GM12878 (cell line): Measurements from ENCODE around the gene CCDC83. TPM values are rescaled to one million over a fixed set of nuclear protein-coding genes. Genes with fewer than 3 reads are reported as not detected.

Source experiments
- ATAC-seq: fragments of 200-7000 bp; cut with Tn5 transposase; 3 replicates; pipeline ENCODE4 v1.9.1; 2020; ENCODE audit warnings: mild to moderate bottlenecking, moderate library complexity
- BruUV-seq: library from RNA; stranded (reverse); fragments of 400-500 nt; replicated peaks from 2 replicates; lab custom pipeline; 2021; lab: Mats Ljungman, UMichigan
- CTCF ChIA-PET: fragments of 300-600 bp; sonication (Branson Sonifier 250); formaldehyde crosslinking; extraction: SDS; loops from one replicate; lab custom pipeline; 2021; ENCODE audit warnings: inconsistent platforms; lab: Yijun Ruan, JAX
- POLR2A ChIA-PET: fragments of 350-600 bp; formaldehyde crosslinking; extraction: SDS; loops from one replicate; lab custom pipeline; 2021; ENCODE audit warnings: inconsistent platforms; lab: Charles Lee
- RAD21 ChIA-PET: fragments of 300-600 bp; sonication (Branson Sonifier 250); formaldehyde crosslinking; loops from one replicate; lab custom pipeline; 2023; ENCODE audit warnings: antibody characterized with exemption; ENCODE audit not compliant: unreplicated experiment; lab: Charles Lee
- SMC1A ChIA-PET: fragments of 300-600 bp; sonication (Branson Sonifier 250); formaldehyde crosslinking; loops from one replicate; lab custom pipeline; 2023; ENCODE audit not compliant: unreplicated experiment, uncharacterized antibody; lab: Charles Lee
- DNase-seq: peaks from one replicate; pipeline ENCODE4 v3.0.0-alpha.2; 2011; ENCODE audit warnings: low read depth, low spot score
- FAIRE-seq: peaks from 3 replicates; lab custom pipeline; 2011; peaks lifted over from hg19 to GRCh38; lab: Jason Lieb, UNC
- H2AFZ ChIP-seq: 2 replicates; pipeline ENCODE4 v1.6.0; 2011; ENCODE audit warnings: low read depth, low read length, control low read depth; ENCODE audit not compliant: control insufficient read depth
- H3K27ac ChIP-seq: 2 replicates; pipeline ENCODE4 v1.5.1; 2011; ENCODE audit warnings: control low read depth; ENCODE audit not compliant: control insufficient read depth, insufficient read depth
- H3K27me3 ChIP-seq, 2 experiments: replicated peaks in 1 of 2; 2 replicates each; pipeline versions ENCODE4 v1.6.0 to v1.6.1; 2011; ENCODE audit warnings: low read length in 1 of 2; ENCODE audit not compliant: control insufficient read depth in 2 of 2, insufficient read depth in 2 of 2
- H3K36me3 ChIP-seq, 2 experiments: 2 replicates each; pipeline ENCODE4 v1.5.1; 2011; ENCODE audit warnings: low read length in 1 of 2; ENCODE audit not compliant: control insufficient read depth in 2 of 2, insufficient read depth in 2 of 2
- H3K4me1 ChIP-seq: 2 replicates; pipeline ENCODE4 v1.6.1; 2011; ENCODE audit warnings: mild to moderate bottlenecking, low read length, moderate library complexity, mixed read lengths; ENCODE audit not compliant: control insufficient read depth, insufficient read depth
- H3K4me2 ChIP-seq: 2 replicates; pipeline ENCODE4 v1.6.0; 2011; ENCODE audit warnings: control low read depth; ENCODE audit not compliant: control insufficient read depth, insufficient read depth
- H3K4me3 ChIP-seq: fragments of 200-600 bp; sonication (generic); 2 replicates; pipeline ENCODE4 v1.5.1; 2016
- H3K79me2 ChIP-seq: 2 replicates; pipeline ENCODE4 v1.6.0; 2011; ENCODE audit warnings: low read length; ENCODE audit not compliant: control insufficient read depth, insufficient read depth
- H3K9ac ChIP-seq: 2 replicates; pipeline ENCODE4 v1.8.0; 2011; ENCODE audit warnings: low read length, control low read depth, mixed read lengths; ENCODE audit not compliant: control insufficient read depth, insufficient read depth
- H3K9me3 ChIP-seq: replicated peaks from 3 replicates; pipeline ENCODE4 v1.5.1; 2011; ENCODE audit warnings: mild to moderate bottlenecking, low read length; ENCODE audit not compliant: control insufficient read depth, insufficient read depth
- H4K20me1 ChIP-seq: 2 replicates; pipeline ENCODE4 v1.6.0; 2011; ENCODE audit not compliant: control insufficient read depth, insufficient read depth
- BRCA1 ChIP-seq: IDR thresholded peaks from 2 replicates; pipeline ENCODE4 v1.6.1; 2011; ENCODE audit warnings: low read depth, low read length, improper control_type of control experiment
- CHD1 ChIP-seq: IDR thresholded peaks from 2 replicates; pipeline ENCODE4 v1.6.1; 2012; ENCODE audit warnings: low read depth, low read length, improper control_type of control experiment
- HCFC1 ChIP-seq: fragments of 150-350 bp; IDR thresholded peaks from 2 replicates; pipeline ENCODE4 v1.6.1; 2014; ENCODE audit warnings: low read length
- MEF2A ChIP-seq: IDR thresholded peaks from 2 replicates; pipeline ENCODE4 v1.6.1; 2011; ENCODE audit warnings: low read depth, mild to moderate bottlenecking, low read length, moderate library complexity; ENCODE audit not compliant: insufficient read depth
- MLLT1 ChIP-seq: fragments of 450-650 bp; IDR thresholded peaks from 2 replicates; pipeline ENCODE4 v1.6.1; 2016; ENCODE audit warnings: mild to moderate bottlenecking
- NR2C1 ChIP-seq: fragments of 450-650 bp; IDR thresholded peaks from 2 replicates; pipeline ENCODE4 v1.6.1; 2017; ENCODE audit warnings: antibody characterized with exemption, mild to moderate bottlenecking, moderate library complexity
- PAX8 ChIP-seq: fragments of 450-650 bp; IDR thresholded peaks from 2 replicates; pipeline ENCODE4 v1.6.1; 2017; ENCODE audit warnings: mild to moderate bottlenecking, moderate library complexity
- POLR2AphosphoS2 ChIP-seq: IDR thresholded peaks from 2 replicates; pipeline ENCODE4 v1.6.1; 2011; ENCODE audit warnings: low read depth, mild to moderate bottlenecking, low read length, improper control_type of control experiment, moderate library complexity
- RFX5 ChIP-seq: IDR thresholded peaks from 2 replicates; pipeline ENCODE4 v1.6.1; 2011; ENCODE audit warnings: low read depth, low read length, improper control_type of control experiment
- SMAD1 ChIP-seq: fragments of 450-650 bp; IDR thresholded peaks from 2 replicates; pipeline ENCODE4 v1.6.1; 2018; ENCODE audit warnings: mild to moderate bottlenecking, low read depth; ENCODE audit not compliant: partially characterized antibody
- SMARCA5 ChIP-seq: fragments of 450-650 bp; IDR thresholded peaks from 2 replicates; pipeline ENCODE4 v1.6.1; 2017; ENCODE audit warnings: mild to moderate bottlenecking
- YBX1 ChIP-seq: fragments of 450-650 bp; IDR thresholded peaks from 2 replicates; pipeline ENCODE4 v1.6.1; 2016; ENCODE audit warnings: antibody characterized with exemption
- WGBS: methylation state at CpG from one replicate; pipeline ENCODE4 v1.1.6; 2016; ENCODE audit warnings: low lambda C conversion rate; ENCODE audit not compliant: insufficient replicate concordance, insufficient coverage; ENCODE audit errors: missing lambda C conversion rate; 5-methylcytosine and 5-hydroxymethylcytosine counted together
- in situ Hi-C: fragments of 300-500 bp; cut with MboI; formaldehyde crosslinking; loops from 9 replicates; pipeline ENCODE4 v1.14.3; 2018; ENCODE audit warnings: mixed read lengths
- intact Hi-C: fragments of 100-400 bp; cut with micrococcal nuclease; formaldehyde crosslinking; loops from one replicate; pipeline ENCODE4 v1.14.2; 2022; ENCODE audit not compliant: unreplicated experiment
- polyA plus RNA-seq, 11 experiments: library from polyadenylated mRNA; depleted of rRNA in 4 of 11; unstranded in 6 of 11; stranded (reverse) in 5 of 11; fragments of >200 nt; fragmentation: Nextera tagmentation in 4 of 11; fragmentation: Illumina TruSeq in 1 of 11; extraction: Ambion mirVana in 4 of 11; extraction: Trizol in 1 of 11; gene quantifications; 1 replicate in 1 of 11; 2 replicates in 10 of 11; pipeline versions ENCODE4 v1.2.1 to v1.2.3, GENCODE V29; 2011 to 2016; ENCODE audit warnings: inconsistent platforms in 2 of 11, missing spikeins in 2 of 11, low read depth in 1 of 11
- total RNA-seq, 4 experiments: library from RNA; depleted of rRNA in 3 of 4; stranded (reverse); fragments of >200 nt in 3 of 4; fragmentation: Illumina TruSeq in 1 of 4; extraction: Trizol in 1 of 4; gene quantifications; 2 replicates each; pipeline versions ENCODE4 v1.2.1 to v1.2.3, GENCODE V29; 2013 to 2021
- TF ChIP-seq, protein P1 (sequence below): fragments of 450-650 bp; IDR thresholded peaks from 2 replicates; pipeline ENCODE4 v1.6.1; 2017; ENCODE audit warnings: mild to moderate bottlenecking
- TF ChIP-seq, protein P2 (sequence below): fragments of 150-350 bp; IDR thresholded peaks from 2 replicates; pipeline ENCODE4 v1.6.1; 2016; ENCODE audit warnings: low read depth, low read length

Gene CCDC83
- total and polyA plus RNA-seq, 10 of the 15 experiments (the other 5 are each of a cell fraction or from before 2014, with no cell fraction given): not detected

DNA sequence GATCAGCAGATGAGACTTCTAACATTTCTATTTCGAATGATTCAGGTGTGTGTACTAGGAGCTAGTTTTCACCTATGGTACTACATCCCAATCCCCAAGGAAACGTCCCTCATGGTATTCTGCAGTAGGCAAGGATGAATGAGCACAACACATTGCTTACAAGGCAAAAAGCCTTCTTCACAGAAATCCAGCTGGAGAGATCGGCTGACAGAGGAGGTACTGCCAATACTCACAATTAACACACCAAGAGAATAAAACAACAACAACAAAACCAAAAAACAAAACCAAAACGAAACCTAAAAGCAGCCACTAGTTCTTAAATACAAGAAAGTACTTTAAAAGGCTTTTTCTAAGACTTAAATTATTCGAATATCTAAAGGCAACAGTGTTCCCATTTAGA, 112.3 kb downstream of the CCDC83 start:
- ChIA-PET CTCF (interaction anchor here (0.5 kb wide), 1 partner anchor 606 kb away, joined by 5 read pairs; no protein-coding TSS in a partner anchor), RAD21 (no interaction called here), POLR2A (no interaction called here), SMC1A (interaction anchor here (1.1 kb wide), 1 partner anchor 251 kb away, joined by 5 read pairs; no protein-coding TSS in a partner anchor)
- DNase-seq: no peak
- Histone ChIP-seq H4K20me1 (no peaks in the 10 kb centered on the region), H3K9ac (no peak overlapping the region), H3K9me3 (no peaks in the 10 kb centered on the region), H3K4me2 (no peak overlapping the region), H3K27me3 (no peaks in the 10 kb centered on the region), H3K4me1 (no peaks in the 10 kb centered on the region; the same call in 1 of the 2 replicates), H2AFZ (no peak overlapping the region), H3K79me2 (peaks cover 2% of the 10 kb centered on the region), H3K36me3 (peaks cover 11 to 50% of the 10 kb centered on the region in 2 experiments), H3K4me3 (no peak overlapping the region), H3K27ac (no peak overlapping the region)
- BruUV-seq: no TSS peak
- in situ Hi-C loops: no loop called here
- WGBS: 87% methylated on average over 5 of the region's 5 CpGs
- intact Hi-C loops: no loop called here
- no peak for FAIRE-seq
- TF ChIP-seq SMARCA5 (no peak), MLLT1 (no peak), PAX8 (no peak), YBX1 (no peak), RFX5 (no peak), HCFC1 (no peak), MEF2A (no peak), NR2C1 (no peak), POLR2AphosphoS2 (no peak), BRCA1 (no peak), CHD1 (no peak), SMAD1 (no peak)
- TF ChIP-seq, protein P1, sequence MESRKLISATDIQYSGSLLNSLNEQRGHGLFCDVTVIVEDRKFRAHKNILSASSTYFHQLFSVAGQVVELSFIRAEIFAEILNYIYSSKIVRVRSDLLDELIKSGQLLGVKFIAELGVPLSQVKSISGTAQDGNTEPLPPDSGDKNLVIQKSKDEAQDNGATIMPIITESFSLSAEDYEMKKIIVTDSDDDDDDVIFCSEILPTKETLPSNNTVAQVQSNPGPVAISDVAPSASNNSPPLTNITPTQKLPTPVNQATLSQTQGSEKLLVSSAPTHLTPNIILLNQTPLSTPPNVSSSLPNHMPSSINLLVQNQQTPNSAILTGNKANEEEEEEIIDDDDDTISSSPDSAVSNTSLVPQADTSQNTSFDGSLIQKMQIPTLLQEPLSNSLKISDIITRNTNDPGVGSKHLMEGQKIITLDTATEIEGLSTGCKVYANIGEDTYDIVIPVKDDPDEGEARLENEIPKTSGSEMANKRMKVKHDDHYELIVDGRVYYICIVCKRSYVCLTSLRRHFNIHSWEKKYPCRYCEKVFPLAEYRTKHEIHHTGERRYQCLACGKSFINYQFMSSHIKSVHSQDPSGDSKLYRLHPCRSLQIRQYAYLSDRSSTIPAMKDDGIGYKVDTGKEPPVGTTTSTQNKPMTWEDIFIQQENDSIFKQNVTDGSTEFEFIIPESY: no peak
- TF ChIP-seq, protein P2, sequence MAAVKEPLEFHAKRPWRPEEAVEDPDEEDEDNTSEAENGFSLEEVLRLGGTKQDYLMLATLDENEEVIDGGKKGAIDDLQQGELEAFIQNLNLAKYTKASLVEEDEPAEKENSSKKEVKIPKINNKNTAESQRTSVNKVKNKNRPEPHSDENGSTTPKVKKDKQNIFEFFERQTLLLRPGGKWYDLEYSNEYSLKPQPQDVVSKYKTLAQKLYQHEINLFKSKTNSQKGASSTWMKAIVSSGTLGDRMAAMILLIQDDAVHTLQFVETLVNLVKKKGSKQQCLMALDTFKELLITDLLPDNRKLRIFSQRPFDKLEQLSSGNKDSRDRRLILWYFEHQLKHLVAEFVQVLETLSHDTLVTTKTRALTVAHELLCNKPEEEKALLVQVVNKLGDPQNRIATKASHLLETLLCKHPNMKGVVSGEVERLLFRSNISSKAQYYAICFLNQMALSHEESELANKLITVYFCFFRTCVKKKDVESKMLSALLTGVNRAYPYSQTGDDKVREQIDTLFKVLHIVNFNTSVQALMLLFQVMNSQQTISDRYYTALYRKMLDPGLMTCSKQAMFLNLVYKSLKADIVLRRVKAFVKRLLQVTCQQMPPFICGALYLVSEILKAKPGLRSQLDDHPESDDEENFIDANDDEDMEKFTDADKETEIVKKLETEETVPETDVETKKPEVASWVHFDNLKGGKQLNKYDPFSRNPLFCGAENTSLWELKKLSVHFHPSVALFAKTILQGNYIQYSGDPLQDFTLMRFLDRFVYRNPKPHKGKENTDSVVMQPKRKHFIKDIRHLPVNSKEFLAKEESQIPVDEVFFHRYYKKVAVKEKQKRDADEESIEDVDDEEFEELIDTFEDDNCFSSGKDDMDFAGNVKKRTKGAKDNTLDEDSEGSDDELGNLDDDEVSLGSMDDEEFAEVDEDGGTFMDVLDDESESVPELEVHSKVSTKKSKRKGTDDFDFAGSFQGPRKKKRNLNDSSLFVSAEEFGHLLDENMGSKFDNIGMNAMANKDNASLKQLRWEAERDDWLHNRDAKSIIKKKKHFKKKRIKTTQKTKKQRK: no peak
- no peak for ATAC-seq
